Peyer's patch (tissue), 4 donors: ENCODE results near the gene CYP21A2.
"Not testable (repeated sequence)": the region's sequence is repeated elsewhere in the genome, so short reads cannot be mapped to it uniquely, and the experiment has no call there.

Source experiments
- POLR2A ChIP-seq, 2 donors: fragments of 450-650 bp; IDR thresholded peaks; one replicate each; pipeline ENCODE4 v1.5.1; 2017; ENCODE audit warnings: antibody characterized with exemption in 2 of 2, mild to moderate bottlenecking in 2 of 2, moderate library complexity in 2 of 2
- TF ChIP-seq, protein P1 (sequence below), 6 experiments: fragments of 450-650 bp in 4 of 6; fragments of 200-600 bp in 2 of 6; sonication (generic) in 1 of 6; IDR thresholded peaks; one replicate each; pipeline ENCODE4 v1.5.1; 2017 to 2019; ENCODE audit warnings: antibody characterized with exemption in 6 of 6, mild to moderate bottlenecking in 3 of 6, moderate library complexity in 1 of 6

DNA sequence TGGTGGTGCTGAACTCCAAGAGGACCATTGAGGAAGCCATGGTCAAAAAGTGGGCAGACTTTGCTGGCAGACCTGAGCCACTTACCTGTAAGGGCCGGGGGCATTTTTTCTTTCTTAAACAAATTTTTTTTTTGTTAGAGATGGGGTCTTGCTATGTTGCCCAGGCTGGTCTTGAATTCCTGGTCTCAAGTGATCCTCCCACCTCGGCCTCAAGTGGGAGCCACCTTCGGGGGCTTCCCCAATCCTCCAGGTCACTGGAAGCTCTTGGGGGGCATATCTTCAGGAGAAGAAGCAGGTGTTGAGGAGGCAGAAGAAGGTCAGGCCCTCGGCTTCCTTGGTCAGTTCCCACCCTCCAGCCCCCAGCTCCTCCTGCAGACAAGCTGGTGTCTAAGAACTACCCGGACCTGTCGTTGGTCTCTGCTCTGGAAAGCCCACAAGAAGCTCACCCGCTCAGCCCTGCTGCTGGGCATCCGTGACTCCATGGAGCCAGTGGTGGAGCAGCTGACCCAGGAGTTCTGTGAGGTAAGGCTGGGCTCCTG lies 32.2 kb upstream of the CYP21A2 start:
- TF ChIP-seq, protein P1, sequence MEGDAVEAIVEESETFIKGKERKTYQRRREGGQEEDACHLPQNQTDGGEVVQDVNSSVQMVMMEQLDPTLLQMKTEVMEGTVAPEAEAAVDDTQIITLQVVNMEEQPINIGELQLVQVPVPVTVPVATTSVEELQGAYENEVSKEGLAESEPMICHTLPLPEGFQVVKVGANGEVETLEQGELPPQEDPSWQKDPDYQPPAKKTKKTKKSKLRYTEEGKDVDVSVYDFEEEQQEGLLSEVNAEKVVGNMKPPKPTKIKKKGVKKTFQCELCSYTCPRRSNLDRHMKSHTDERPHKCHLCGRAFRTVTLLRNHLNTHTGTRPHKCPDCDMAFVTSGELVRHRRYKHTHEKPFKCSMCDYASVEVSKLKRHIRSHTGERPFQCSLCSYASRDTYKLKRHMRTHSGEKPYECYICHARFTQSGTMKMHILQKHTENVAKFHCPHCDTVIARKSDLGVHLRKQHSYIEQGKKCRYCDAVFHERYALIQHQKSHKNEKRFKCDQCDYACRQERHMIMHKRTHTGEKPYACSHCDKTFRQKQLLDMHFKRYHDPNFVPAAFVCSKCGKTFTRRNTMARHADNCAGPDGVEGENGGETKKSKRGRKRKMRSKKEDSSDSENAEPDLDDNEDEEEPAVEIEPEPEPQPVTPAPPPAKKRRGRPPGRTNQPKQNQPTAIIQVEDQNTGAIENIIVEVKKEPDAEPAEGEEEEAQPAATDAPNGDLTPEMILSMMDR (IDR thresholded peaks at IDR 0.05): not testable (repeated sequence)
- TF ChIP-seq POLR2A (IDR thresholded peaks at IDR 0.05): not testable (repeated sequence)
